ENCODE data around the gene VDAC1.

VDAC1 gene

GRCh38 chr5:133935667-133935940 lies 69.2 kb downstream of the VDAC1 start:
- DNase-seq (ENCODE audit: low read depth in 1 of 2, low spot score in 1 of 2), result no peak
- Histone ChIP-seq H3K27ac (replicated peaks) (no peak overlapping the region), H3K4me3 (replicated peaks; ENCODE audit: insufficient read depth, low read length) (no peak overlapping the region), H3K27me3 (ENCODE audit: insufficient read depth, poor library complexity, severe bottlenecking) (no peaks in the 10 kb centered on the region)
- no peak for TF ChIP-seq GABPA (IDR thresholded peaks at IDR 0.05; ENCODE audit: low read depth)
- TF ChIP-seq REST (IDR thresholded peaks at IDR 0.05; ENCODE audit: insufficient replicate concordance, low read depth), result no peak
- TF ChIP-seq POLR2AphosphoS5 (IDR thresholded peaks at IDR 0.05; ENCODE audit: low read depth), result no peak
- no peak for TF ChIP-seq CTCF (IDR thresholded peaks at IDR 0.05; ENCODE audit: insufficient read depth, low read length)
- no peak for TF ChIP-seq SPI1 (IDR thresholded peaks at IDR 0.05; ENCODE audit: borderline replicate concordance, low read depth)

- Histone ChIP-seq H3K27me3 (ENCODE audit: insufficient read depth, poor library complexity, severe bottlenecking) (no peaks in the 10 kb centered on the region), H3K4me3 (replicated peaks; ENCODE audit: insufficient read depth, low read length) (no peak overlapping the region), H3K27ac (replicated peaks) (no peak overlapping the region)
- no peak for DNase-seq (ENCODE audit: low read depth in 1 of 2, low spot score in 1 of 2)
- TF ChIP-seq GABPA (IDR thresholded peaks at IDR 0.05; ENCODE audit: low read depth) (no peak), POLR2AphosphoS5 (IDR thresholded peaks at IDR 0.05; ENCODE audit: low read depth) (no peak), CTCF (IDR thresholded peaks at IDR 0.05; ENCODE audit: insufficient read depth, low read length) (no peak), REST (IDR thresholded peaks at IDR 0.05; ENCODE audit: insufficient replicate concordance, low read depth) (no peak), SPI1 (IDR thresholded peaks at IDR 0.05; ENCODE audit: borderline replicate concordance, low read depth) (no peak)
These were observed 69.7 kb downstream of the VDAC1 start for GRCh38 chr5:133934822-133935666.

GRCh38 chr5:133934311-133934710 lies 70.5 kb downstream of the VDAC1 start:
- TF ChIP-seq GABPA (IDR thresholded peaks at IDR 0.05; ENCODE audit: low read depth) (no peak), CTCF (IDR thresholded peaks at IDR 0.05; ENCODE audit: insufficient read depth, low read length) (no peak), SPI1 (IDR thresholded peaks at IDR 0.05; ENCODE audit: borderline replicate concordance, low read depth) (no peak), POLR2AphosphoS5 (IDR thresholded peaks at IDR 0.05; ENCODE audit: low read depth) (no peak), REST (IDR thresholded peaks at IDR 0.05; ENCODE audit: insufficient replicate concordance, low read depth) (no peak)
- Histone ChIP-seq H3K4me3 (replicated peaks; ENCODE audit: insufficient read depth, low read length) (no peak overlapping the region), H3K27ac (replicated peaks) (no peak overlapping the region), H3K27me3 (ENCODE audit: insufficient read depth, poor library complexity, severe bottlenecking) (no peaks in the 10 kb centered on the region)
- no peak for DNase-seq (ENCODE audit: low read depth in 1 of 2, low spot score in 1 of 2)

Measured in HL-60 (cell line).